Cerebellar cortex (tissue), 1 donor: ENCODE results near the gene RNF19B.

Source experiments
- DNase-seq: peaks from one replicate; pipeline ENCODE4 v3.0.0-alpha.2; 2015; ENCODE audit warnings: low spot score

RNF19B gene

GRCh38 chr1:32886828-32887414 lies 77.7 kb downstream of the RNF19B start:
- DNase-seq = peak; percentile 49
